ENCODE measurements around the gene CHRNB2.

GRCh38 chr1:154571244-154571963 lies 3.8 kb downstream of the CHRNB2 start:
- TF ChIP-seq, protein P1, sequence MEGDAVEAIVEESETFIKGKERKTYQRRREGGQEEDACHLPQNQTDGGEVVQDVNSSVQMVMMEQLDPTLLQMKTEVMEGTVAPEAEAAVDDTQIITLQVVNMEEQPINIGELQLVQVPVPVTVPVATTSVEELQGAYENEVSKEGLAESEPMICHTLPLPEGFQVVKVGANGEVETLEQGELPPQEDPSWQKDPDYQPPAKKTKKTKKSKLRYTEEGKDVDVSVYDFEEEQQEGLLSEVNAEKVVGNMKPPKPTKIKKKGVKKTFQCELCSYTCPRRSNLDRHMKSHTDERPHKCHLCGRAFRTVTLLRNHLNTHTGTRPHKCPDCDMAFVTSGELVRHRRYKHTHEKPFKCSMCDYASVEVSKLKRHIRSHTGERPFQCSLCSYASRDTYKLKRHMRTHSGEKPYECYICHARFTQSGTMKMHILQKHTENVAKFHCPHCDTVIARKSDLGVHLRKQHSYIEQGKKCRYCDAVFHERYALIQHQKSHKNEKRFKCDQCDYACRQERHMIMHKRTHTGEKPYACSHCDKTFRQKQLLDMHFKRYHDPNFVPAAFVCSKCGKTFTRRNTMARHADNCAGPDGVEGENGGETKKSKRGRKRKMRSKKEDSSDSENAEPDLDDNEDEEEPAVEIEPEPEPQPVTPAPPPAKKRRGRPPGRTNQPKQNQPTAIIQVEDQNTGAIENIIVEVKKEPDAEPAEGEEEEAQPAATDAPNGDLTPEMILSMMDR (IDR thresholded peaks at IDR 0.05): no peak
- TF ChIP-seq POLR2A (IDR thresholded peaks at IDR 0.05) (no peak), POLR2AphosphoS5 (IDR thresholded peaks at IDR 0.05) (no peak)

Data from prostate gland (tissue), 2 donors.